ENCODE data around the gene CARD19.

The CARD19 gene

GRCh38 chr9:93129691-93130500 lies 33.9 kb downstream of the CARD19 start:
- DNase-seq (ENCODE audit: low read depth in 4 of 4, low spot score in 1 of 4) = no peak

GRCh38 chr9:93130861-93131481 lies 35.0 kb downstream of the CARD19 start:
- no peak for DNase-seq (ENCODE audit: low read depth in 4 of 4, low spot score in 1 of 4)

- DNase-seq (ENCODE audit: low read depth in 4 of 4, low spot score in 1 of 4) = no peak
Measured at GRCh38 chr9:93131599-93132286, 35.7 kb downstream of the CARD19 start.

- no peak for DNase-seq (ENCODE audit: low read depth in 4 of 4, low spot score in 1 of 4)
Measured at GRCh38 chr9:93132287-93132927, 36.4 kb downstream of the CARD19 start.

GRCh38 chr9:93132946-93133680 lies 37.1 kb downstream of the CARD19 start:
- no peak for DNase-seq (ENCODE audit: low read depth in 4 of 4, low spot score in 1 of 4)

GRCh38 chr9:93133681-93134014 lies 37.6 kb downstream of the CARD19 start:
- DNase-seq (ENCODE audit: low read depth in 4 of 4, low spot score in 1 of 4) = no peak

GRCh38 chr9:93134015-93134739 lies 38.2 kb downstream of the CARD19 start, which contains the start of gene NINJ1:
Gene NINJ1, minus strand, starts transcription at chr9:93134251. Its CDS starts 34 bp downstream, at chr9:93134217.
- DNase-seq (ENCODE audit: low read depth in 4 of 4, low spot score in 1 of 4) = peak; percentile 65 to 84 (median 76)

- no peak for DNase-seq (ENCODE audit: low read depth in 4 of 4, low spot score in 1 of 4)
Measured at GRCh38 chr9:93134740-93135444, 38.9 kb downstream of the CARD19 start.

GRCh38 chr9:93136011-93136440 lies 40.0 kb downstream of the CARD19 start:
- no peak for DNase-seq (ENCODE audit: low read depth in 4 of 4, low spot score in 1 of 4)

- no peak for DNase-seq (ENCODE audit: low read depth in 4 of 4, low spot score in 1 of 4)
Measured at GRCh38 chr9:93137362-93137761, 41.3 kb downstream of the CARD19 start.

GRCh38 chr9:93138171-93138764 lies 42.3 kb downstream of the CARD19 start:
- DNase-seq (ENCODE audit: low read depth in 4 of 4, low spot score in 1 of 4) = no peak

GRCh38 chr9:93139365-93140182 lies 43.6 kb downstream of the CARD19 start:
- no peak for DNase-seq (ENCODE audit: low read depth in 4 of 4, low spot score in 1 of 4)

GRCh38 chr9:93141771-93142483 lies 45.9 kb downstream of the CARD19 start:
- DNase-seq (ENCODE audit: low read depth in 4 of 4, low spot score in 1 of 4) = no peak

GRCh38 chr9:93143830-93144530 lies 48.0 kb downstream of the CARD19 start:
- no peak for DNase-seq (ENCODE audit: low read depth in 4 of 4, low spot score in 1 of 4)

- peak in 2 of 4 experiments; percentile 40 to 41 for DNase-seq (ENCODE audit: low read depth in 4 of 4, low spot score in 1 of 4)
Measured at GRCh38 chr9:93146696-93147095, 50.7 kb downstream of the CARD19 start.

- no peak for DNase-seq (ENCODE audit: low read depth in 4 of 4, low spot score in 1 of 4)
Measured at GRCh38 chr9:93147632-93148031, 51.6 kb downstream of the CARD19 start.

GRCh38 chr9:93148721-93149120 lies 52.7 kb downstream of the CARD19 start:
- no peak for DNase-seq (ENCODE audit: low read depth in 4 of 4, low spot score in 1 of 4)
